HG03159 (cell line): ENCODE measurements around the gene EPSTI1.
"Not testable (repeated sequence)": the region's sequence is repeated elsewhere in the genome, so short reads cannot be mapped to it uniquely, and the experiment has no call there.

ENCODE experiments used
- ATAC-seq: cut with Tn5 transposase; IDR thresholded peaks from one replicate; pipeline ENCODE4 v1.9.1; 2021; ENCODE audit warnings: mild to moderate bottlenecking, moderate library complexity; ENCODE audit not compliant: unreplicated experiment

The EPSTI1 gene, protein sequence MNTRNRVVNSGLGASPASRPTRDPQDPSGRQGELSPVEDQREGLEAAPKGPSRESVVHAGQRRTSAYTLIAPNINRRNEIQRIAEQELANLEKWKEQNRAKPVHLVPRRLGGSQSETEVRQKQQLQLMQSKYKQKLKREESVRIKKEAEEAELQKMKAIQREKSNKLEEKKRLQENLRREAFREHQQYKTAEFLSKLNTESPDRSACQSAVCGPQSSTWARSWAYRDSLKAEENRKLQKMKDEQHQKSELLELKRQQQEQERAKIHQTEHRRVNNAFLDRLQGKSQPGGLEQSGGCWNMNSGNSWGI

DNA sequence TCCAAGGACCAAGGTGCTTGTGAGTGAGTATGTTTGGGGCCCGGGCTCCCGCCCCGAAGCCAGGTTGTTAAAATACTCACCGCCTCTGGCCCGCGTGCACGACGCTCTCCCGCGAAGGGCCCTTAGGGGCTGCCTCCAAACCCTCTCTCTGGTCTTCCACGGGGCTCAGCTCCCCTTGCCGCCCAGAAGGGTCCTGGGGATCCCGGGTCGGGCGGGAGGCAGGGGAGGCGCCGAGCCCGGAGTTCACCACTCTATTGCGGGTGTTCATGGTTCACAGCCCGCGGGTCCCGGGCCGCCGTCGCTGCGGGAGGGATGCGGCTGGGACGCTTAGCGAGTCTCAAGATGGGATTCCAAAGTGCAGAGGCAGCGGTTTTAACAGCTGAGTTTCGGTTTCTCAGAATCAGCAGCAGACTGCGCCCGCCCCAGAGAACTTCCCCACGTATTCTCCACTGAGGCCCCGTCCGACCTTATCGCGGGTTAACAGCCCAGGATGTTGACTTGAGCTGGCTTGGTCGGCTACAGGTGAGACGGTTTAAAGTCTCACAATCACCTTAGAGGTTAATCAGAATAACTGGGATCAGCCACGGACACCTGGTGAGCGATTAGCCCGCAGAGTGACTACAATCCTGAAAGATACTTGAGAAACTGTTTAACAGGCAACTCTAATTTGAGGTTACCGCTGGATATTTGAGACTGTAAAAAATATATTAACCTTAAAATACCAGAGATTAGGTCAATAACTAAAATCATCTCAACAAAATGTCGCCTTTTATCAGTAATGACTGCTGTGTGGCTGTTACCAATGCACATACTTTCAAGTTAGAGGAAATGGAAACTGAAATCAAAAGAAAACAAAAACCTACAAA is at the start of gene EPSTI1:
EPSTI1 (minus strand) TSS at position 344 of the 866 bp plus-strand sequence; CDS start at position 268, 76 bp downstream.
- ATAC-seq, result peak; percentile 74

DNA sequence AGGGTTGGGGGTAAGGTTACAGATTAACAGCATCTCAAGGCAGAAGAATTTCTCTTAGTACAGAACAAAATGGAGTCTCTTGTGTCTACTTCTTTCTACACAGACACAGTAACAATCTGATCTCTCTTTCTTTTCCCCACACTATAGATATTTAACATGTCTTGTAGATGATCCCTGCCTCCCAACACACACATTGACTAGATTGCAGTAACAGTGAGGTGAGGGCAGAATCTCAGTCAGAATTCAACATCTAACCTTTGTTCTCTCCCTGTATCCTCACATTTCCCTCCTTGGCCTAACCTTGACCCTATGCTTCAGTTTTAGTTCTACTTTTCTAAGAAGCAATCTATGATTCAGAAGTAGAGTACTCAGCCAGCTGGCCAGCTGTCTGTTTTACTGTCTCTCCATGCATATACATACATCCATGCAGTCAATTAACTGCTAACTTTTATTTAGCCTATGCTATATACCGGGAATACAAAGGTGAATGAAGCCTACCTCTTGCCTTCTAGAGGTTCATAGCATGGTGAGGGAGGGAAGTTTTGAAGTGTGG is 49.4 kb upstream of the EPSTI1 start:
- no peak for ATAC-seq

DNA sequence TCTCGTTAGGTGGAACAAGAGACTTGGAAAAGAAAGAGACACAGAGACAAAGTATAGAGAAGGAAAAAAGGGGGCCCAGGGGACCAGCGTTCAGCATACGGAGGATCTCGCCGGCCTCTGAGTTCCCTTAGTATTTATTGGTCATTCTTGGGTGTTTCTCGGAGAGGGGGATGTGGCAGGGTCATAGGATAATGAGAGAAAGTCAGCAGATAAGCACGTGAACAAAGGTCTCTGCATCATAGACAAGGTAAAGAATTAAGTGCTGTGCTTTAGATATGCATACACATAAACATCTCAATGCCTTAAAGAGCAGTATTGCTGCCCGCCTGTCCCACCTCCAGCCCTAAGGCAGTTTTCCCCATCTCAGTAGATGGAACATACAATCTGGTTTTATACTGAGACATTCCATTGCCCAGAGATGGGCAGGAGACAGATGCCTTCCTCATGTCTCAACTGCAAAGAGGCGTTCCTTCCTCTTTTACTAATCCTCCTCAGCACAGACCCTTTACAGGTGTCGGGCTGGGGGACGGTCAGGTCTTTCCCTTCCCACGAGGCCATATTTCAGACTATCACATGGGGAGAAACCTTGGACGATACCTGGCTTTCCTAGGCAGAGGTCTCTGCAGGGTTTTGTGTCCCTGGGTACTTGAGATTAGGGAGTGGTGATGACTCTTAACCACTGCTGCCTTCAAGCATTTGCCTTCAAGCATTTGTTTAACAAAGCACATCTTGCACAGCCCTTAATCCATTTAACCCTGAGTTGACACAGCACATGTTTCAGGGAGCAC is 48.7 kb upstream of the EPSTI1 start:
- not testable (repeated sequence) for ATAC-seq

DNA sequence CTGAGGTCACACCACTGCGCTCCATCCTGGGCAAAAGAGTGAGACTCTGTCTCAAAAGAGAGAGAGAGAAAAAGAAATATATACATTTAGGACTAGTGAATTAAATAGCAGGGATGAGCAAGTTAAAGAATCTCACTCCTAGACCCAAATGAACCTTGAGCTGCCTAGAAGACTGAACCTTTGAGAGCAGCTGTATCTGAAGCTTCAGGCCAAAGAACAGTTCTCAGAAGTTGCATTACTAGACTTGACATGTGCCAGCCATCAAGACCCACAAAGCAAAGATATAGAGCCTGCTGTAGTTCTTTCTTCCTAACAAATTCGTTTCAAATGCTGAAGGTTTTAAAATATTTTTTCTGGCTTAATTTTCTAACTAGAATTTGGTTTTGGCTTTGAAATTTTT is 47.9 kb upstream of the EPSTI1 start:
- no peak for ATAC-seq

DNA sequence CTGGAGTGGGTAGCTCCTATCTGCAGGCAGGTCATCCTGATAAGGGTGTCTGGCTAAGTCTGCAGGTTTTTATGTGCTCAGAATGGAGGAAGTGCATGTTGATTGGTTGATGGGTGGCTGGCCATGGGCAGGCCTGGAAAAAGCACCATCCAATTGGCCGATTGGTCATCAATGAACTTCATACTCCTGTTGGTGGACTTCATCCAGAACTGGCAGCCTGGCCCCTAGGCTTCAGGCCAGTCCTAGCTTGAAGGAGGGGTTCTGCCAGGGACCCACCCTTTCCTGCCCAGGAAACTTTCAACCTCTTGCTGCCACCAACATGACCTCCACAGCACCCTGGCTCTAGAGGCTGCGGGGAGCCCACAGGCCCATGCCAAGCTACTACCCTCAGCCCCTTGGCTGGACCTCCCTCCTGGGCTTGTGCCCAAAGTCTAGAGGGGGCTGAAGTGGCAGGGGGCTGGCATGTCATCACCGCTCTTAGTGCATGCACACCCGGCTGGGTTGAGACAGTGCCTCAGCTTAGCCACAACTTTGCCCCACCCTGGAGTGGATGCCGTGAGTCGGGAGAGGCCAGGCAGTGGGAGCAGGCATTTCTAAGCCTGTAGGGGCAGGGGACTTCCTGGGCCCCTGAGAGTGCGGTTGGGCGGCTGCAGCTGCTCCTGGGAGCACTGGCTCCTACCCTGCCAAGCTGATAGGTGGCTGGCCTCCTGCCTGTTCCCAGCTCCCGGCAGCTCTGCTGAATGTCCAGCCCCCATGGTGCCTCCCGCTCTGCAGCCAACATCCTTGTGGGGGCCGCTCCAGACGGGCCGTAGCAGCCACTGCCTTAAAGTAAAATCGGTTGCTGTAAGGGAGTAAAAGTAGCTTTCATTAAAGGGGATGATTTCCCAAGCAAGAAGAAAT is 44.6 kb upstream of the EPSTI1 start:
- no peak for ATAC-seq

DNA sequence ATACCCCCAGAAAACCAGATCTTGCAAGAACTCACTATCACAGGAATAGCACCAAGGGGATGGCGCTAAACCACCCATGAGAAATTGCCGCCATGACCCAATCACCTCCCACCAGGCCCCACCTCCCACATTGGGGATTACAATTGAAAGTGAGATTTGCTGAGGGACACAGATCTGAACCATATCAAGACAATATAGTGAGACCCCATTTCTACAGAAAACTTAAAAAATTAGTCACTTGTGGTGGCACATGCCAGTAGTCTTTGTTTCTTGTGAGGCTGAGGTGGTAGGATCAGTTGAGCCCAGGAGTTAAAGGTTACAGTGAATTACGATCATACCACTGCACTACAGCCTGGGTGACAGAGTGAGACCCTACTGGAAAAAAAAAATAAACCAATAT is 41.0 kb upstream of the EPSTI1 start:
- ATAC-seq, result no peak

DNA sequence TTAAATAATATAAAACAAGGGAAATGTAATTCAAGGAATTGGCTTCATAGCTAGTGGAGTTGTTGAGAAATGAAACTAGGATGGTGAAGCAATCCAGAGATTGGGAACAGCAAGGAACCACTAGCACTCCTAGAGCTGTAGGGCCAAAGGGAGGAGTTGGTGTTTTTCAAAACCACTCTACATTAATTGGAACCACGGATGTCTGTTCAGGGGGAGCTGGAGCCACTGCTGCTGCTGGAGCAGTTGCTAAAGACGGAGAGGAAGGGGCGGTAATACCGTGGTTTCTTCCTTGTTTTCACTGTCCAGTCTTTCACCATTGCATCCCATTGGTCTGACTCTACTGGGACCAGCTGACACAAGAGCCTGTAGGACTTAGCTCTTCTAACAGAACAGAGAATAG is 39.8 kb upstream of the EPSTI1 start:
- ATAC-seq, result no peak

DNA sequence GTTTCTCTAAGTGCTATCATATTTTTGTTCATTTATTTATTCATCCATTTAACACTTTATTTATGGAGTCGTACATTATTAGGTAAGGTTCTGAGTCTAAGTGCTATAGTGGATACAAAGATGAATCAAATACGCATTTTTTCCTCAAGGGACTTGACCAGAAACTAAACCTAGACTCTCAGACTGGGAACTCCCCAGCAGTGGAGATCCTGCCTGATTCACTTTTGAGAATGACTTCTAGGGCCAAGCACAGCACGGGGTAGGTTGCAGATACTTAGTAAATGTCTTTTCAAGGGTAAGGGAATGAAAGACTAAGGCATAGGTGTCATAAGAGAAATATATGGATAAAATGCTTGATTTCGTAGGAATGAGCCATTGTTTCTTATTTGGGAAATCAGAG is 38.5 kb upstream of the EPSTI1 start:
- ATAC-seq, result peak; percentile 50

DNA sequence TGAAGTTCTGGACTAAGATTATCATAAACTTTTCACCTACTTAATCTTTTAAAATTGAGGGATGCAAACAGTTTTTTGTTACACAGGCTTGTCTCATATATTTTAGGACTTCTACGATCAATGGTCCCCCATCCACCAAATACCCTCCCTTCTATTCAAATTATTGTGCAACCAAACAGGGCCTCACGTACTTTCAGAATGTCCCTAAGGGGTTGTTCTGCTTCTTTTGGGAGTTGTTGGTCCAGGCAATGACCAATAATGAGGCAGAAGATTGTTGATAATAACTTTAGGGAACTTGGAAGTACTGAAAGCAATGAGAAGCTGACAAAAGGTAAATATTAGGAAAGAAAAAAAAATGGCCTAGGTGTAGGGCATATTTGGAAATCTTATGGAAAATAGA is 34.2 kb upstream of the EPSTI1 start:
- no peak for ATAC-seq

DNA sequence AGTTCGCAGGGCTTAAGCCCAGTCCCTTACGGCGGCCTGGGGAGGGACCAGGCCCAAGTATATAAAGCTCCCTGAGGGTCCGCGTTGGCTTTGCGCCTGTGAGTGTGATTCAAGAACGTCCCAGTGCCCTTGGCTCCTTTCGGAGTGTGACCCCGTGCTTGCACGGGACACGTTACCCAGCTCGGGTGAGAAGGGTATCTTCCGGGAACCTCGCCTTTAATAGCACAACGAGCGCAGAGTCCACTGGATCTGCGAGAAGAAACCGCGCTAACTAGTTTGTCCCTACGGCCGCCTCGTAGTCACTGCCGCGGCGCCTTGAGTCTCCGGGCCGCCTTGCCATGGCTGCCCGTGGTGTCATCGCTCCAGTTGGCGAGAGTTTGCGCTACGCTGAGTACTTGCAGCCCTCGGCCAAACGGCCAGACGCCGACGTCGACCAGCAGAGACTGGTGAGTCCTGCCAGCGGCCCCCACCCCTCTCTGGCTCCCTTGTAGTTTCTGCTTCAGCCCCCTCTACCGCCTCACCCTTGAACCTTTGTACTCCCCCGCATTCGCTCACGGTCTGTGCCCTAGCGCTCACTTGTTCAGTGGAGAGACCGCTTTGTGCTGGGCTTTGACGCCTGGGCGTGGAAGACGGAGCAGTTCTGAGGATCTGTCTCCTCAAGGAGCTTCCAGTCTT is 31.4 kb upstream of the EPSTI1 start, which contains the start of gene DNAJC15:
DNAJC15 (plus strand) TSS at position 298 of the 675 bp plus-strand sequence; CDS start at position 339, 41 bp downstream.
- peak; percentile 78 for ATAC-seq

DNA sequence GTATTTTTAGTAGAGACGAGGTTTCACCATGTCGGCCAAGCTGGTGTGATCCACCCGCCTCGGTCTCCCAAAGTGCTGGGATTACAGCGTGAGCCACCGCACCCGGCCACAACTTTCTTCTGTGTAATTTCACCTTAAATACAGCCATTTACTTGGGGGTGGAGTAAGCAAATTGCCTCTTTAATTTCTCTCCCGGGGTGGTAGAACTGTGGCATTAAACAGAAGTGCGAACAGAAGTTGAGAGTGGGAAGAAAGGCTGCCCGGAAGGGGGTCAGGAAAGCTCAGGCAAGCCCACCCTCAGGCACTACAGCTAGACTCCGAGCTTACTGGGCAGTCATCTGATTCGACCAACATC is 30.9 kb upstream of the EPSTI1 start:
- no peak for ATAC-seq

DNA sequence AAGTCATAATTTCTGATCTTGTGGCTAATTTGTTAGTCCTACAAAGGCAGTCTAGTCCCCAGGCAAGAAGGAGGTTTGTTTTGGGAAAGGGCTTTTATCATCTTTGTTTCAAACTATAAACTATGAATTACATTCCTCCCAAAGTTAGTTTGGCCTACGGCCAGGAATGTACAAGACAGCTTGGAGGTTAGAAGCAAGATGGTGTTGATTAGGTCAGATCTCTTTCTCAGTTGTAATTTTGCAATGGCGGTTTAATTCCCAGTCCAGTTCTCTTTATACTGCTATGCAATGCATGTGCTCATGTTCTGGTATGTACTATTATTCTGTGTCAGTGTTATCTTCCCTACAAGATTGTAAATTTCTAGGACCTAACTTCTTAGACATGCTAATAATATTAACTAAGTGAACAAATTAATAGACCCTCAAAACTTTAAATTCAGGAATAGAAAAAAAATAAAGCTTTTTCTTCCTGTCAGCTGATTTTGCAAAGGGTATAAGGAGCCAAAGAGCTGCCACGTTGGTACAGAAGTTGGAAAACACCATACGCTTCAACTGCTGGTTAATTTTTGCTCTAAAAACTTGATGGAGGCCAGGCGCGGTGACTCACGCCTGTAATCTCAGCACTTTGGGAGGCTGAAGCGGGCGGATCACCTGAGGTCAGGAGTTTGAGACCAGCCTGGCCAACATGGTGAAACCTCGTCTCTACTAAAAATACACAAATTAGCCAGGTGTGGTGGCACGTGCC is 30.1 kb upstream of the EPSTI1 start:
- no peak for ATAC-seq

DNA sequence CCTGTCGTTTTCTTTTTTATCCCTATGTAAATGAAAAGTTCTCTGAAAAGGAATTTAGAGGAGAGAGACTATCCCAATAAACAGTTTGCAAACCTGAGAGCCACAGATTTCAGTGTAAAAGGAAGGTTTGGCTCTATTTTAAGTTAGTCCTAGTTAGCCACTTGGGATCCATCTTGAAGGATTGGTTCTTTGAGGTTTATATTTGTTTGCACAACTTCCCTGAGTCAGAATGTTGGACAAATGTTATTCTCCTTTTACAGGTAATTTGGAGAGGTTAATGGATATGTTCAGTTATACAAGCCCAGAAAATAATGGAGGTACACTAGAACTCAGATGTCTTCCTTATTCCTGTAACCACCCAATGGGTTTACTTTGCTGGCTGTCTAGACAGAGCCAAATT is 28.8 kb upstream of the EPSTI1 start:
- no peak for ATAC-seq

DNA sequence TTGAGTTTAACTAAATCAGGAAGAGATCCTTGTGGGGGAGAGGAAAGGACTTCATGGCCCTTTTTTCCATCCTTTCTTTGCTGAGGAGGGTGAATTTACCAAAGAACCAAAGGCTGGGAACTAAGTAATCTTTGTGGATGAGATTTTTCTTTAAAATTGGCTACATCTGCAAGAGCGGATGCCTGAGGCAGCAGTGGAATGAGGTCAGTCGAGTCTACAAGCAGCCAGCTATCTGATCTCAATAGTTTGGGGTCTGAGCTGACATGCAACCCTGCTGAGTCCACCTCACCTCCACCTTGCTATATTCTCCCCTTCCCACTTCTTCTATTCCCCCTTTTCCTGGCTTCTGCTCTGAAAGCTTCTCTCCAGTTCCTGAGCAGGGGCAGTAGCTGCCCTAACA is 27.8 kb upstream of the EPSTI1 start:
- no peak for ATAC-seq

DNA sequence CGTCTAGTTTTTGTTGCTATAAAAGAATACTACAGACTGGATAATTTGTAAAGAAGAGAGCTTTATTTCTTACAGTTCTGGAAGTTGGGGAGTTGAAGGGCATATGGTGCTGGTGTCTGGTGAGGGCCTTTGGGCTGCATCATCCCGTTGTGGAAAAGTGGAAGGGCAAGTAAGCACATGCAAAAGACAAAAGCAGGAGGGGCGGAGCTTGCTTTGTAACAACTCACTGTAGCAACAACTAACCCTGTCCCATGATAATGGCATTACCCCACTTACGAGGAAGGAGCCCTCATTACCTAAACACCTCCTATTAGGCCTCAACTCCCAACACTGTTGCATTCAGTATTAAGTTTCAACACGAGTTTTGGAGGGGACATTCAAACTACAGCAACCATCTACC is 24.2 kb upstream of the EPSTI1 start:
- ATAC-seq, result no peak

DNA sequence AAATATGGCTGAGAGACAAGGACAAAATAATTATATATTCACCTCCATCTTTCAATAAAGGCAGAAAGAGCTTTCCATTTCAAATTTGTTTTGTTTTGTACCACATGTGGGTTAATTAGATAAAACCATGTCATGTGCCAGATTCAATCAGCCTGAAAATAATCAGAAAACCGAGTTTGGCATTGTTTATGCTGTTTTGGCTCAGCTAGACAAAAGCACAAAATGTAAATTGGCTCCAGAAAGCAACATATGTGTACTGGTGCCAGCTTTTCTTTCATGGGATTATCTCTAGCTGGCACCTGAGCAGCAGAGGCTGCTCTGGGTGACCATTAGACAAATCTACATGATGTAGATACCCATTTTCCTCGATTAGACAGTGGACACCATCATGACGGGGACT is 22.1 kb upstream of the EPSTI1 start:
- ATAC-seq, result no peak

DNA sequence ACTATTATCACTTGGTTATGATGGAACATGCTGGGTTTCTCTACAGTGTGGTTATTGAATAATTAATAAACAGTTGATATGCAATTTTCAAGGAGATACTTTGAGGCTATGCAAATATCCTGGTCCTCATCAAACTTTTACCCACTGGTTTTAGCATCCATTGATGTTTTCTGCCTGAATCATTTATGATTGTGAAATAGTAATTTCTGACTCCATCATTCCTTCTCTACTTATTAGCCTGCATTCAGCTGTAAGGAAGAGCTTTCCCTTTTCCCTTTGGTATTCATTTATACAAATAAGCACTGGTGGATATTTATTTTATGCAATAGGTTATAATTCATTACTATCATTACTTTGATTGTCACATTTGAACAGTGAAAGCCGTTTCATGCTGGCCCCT is 17.5 kb upstream of the EPSTI1 start:
- ATAC-seq, result no peak

DNA sequence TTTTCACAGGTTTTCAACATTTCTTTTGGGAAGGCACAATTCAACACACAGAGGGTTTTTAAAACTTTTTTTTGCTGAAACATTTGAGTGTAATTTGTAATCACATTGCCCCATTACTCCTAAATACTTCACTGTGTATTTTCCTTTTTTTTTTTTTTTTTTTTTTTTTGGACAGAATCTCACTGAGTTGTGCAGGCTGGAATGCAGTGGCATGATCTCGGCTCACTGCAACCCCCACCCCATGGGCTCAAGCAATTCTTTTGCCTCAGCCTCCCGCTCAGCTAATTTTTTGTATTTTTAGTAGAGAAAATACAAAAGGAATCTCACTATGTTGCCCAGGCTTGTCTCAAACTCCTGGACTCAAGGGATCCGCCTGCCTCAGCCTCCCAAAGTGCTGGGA is 16.6 kb upstream of the EPSTI1 start:
- ATAC-seq, result no peak
